Effector CD4-positive, alpha-beta T cell (primary cell): Measurements from ENCODE around the gene HBM. TPM values are rescaled to one million over a fixed set of nuclear protein-coding genes. Genes with fewer than 3 reads are reported as not detected.
"Not testable (repeated sequence)": the region's sequence is repeated elsewhere in the genome, so short reads cannot be mapped to it uniquely, and the experiment has no call there.

Experiments
- DNase-seq: peaks from one replicate; pipeline ENCODE4 v3.0.0-alpha.2; 2020
- total RNA-seq: gene quantifications from one replicate; lab custom pipeline; 2026; lab: John Stamatoyannopoulos, UW

The HBM gene
- not detected for total RNA-seq

DNA sequence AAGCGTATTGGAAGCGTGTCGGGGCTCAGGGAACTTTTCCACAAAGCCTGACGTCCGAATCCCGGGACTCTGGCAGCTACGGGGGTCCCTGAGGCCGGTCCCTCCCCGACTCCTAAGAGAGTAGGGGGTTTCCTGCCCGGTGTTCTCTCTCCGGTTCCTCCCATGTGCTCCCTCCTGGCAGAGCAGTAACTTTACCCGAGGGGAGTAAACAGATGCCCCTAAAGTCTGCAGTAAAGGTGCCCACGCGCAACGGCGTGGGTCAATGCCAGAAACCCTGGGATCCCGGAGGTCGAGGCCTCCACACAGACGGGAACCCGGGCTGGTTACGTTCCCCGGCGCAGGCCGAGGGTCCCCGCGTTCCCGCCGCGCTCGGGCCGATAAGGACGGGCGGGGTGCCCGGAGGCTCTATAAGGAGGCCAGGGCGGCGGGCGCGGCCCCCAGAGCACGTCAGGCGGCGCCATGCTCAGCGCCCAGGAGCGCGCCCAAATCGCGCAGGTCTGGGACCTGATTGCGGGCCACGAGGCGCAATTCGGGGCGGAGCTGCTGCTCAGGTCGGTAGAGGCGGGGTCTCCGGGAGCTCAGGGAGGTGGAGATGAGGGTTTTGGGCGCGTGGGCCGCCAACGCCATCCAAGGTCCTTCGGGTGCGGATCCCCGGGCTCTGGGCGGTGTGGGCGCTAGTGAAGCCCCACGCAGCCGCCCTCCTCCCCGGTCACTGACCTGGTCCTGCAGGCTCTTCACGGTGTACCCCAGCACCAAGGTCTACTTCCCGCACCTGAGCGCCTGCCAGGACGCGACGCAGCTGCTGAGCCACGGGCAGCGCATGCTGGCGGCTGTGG lies at the start of gene HBM:
Gene HBM, plus strand, starts transcription at position 440 of the 836 bp plus-strand sequence. Its CDS starts 20 bp downstream, at position 460.
- DNase-seq, result no peak

- DNase-seq, result no peak
These were observed 49.8 kb upstream of the HBM start for GRCh38 chr16:116015-116414.

DNA sequence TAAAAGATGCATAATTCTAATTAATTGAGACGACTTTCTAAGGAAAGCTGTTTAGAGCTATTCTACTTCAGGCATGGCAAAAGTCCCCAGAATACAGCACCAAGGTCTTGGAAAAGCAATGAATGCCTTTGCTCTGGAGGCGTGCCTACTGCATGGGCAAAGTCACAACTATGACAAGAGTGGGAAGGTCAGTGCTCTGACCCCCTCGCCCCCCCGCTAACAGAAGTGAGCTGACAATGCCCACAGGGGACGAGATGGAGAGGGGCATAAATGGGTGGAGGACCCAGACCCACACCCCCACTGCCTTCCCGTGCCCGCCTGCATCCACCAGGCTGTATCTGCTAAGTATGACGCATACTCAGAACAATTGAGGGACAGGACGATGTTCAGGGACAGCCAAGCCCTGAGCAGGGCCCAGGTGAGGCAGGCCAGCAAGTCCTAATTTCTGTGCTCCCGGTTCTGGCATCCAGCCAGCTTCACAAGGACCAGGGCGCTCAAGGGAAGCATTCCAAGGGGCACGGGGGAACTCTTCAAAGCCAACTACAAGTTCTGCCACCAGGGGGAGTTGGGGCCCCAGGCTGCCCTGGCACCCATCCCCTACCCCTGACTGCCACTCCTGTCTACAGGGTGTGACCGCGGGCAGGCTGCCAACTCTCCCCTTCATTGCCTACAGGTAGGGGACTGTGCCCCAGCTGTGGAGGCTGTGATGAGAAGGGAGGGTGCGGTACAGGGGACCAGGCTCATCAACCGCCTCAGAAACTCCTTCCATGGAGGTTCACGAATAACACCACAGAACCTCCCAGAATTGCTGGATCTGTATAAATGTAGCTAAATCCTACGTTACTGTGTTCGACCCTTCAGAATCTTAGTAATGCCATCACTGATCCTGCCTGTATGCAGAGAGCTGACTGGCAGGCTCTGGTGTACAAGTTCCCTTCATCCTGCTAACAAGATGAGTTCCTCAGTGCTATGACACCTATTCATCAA lies 48.1 kb upstream of the HBM start:
- peak; percentile 52 for DNase-seq

DNA sequence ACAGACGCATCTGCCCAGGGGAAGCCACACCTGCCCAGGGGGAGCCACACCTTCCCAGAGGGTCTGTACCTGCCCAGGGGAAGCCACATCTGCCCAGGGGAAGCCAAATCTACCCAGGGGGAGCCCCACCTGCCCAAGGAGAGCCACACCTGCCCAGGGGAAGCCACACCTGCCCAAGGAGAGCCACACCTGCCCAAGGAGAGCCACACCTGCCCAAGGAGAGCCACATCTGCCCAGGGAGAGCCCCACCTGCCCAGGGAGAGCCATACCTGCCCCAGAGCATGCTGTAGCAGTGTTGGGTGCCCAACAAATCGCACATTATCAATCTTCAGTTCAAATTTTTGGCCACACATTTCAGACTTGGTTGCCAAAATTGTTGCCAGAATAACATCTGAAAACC lies 46.9 kb upstream of the HBM start:
- no peak for DNase-seq

DNA sequence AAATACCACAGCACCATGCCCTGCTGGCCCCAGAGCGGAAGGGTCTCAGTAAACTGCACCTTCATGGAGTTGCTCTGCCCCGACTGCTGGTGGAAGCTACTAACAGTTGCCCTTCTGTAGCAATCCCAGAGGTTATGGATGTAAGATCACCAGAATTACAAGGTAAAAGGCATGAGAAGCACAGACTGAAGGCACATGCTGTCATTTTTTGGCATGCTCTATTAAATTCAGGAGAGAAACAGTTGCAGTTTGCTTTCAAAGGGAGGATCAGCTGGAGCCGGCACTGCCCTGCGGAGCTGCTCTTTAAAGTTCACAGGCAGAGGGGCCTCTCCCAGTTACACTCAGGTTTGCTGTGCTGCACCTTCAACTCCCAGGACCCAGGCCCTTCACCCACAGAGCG lies 46.5 kb upstream of the HBM start:
- DNase-seq, result no peak

GRCh38 chr16:119835-120491 lies 45.8 kb upstream of the HBM start:
- DNase-seq, result no peak

DNA sequence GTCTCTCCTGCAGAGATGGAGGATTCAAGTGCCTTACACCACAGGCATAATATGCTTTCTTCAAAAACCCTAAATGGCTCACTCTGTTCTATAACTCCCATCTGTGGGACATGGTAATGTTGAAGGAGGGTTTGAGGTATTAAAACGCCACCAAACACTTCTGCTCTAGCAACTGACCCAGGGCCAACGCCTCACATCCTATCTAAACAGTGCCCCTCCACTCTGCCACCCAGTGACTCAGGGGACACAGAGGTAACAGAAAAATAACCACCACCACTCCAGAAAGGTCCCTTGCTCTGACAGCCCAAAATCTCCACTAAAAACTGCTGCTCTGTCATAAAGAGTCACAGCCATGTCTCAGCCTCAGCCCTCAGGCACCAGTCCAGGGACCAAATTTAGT lies 45.0 kb upstream of the HBM start:
- no peak for DNase-seq

DNA sequence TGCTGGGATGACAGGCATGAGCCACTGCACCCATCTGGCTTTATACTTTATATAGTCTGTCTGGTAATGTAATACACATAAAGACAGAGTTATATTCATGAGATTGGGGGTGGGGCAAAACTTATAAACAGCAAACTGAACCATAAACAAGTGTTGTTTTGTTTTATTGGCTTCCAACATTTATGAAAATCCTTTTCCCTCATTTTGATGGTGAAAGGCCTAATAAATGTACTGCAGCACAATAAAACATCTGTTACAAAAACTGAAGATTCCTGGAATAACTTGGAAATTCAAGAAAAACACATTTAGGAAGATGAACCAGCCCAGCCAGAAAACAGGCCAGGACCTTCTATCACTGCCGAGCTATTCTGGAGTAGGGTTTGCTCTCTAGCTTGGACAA lies 43.4 kb upstream of the HBM start:
- DNase-seq, result no peak

- not testable (repeated sequence) for DNase-seq
These were observed 42.0 kb upstream of the HBM start for GRCh38 chr16:123558-124350.

DNA sequence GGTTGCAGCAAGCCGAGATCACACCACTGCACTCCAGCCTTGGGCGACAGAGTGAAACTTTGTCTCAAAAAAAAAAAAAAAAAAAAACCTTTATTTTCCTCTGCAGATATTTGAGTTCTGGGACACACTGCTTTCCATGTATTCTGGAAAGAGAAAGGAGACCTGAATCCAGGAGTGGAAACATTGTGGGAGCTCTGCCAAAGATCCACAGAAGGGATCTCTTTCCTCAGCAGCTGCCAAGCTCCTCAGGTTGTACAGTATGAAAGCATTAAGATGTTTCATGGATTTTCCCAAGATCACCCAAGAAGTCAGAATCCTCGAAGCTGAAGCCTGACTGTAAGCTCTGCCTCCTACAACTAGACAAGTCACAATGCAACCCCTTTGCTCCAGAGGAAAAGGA lies 40.8 kb upstream of the HBM start:
- DNase-seq, result no peak

DNA sequence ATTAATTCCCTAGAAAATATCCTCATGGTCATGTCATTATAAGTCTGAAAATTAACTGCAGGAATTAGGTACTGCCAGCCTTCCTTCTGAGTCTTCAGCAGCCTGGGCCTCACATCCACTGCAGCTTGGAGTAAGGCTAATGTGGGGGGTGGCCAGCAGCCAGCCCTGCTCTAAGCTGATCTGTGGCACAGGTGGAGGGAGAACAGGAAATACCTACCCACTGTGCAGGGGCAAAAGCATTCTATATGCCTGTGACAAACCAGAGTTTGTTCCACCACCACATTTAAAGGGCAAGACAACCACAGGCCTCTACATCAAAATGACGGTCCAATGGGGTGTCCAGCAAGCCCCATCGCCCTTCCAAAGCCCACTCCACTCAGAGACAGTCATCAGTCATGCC lies 36.7 kb upstream of the HBM start:
- no peak for DNase-seq

DNA sequence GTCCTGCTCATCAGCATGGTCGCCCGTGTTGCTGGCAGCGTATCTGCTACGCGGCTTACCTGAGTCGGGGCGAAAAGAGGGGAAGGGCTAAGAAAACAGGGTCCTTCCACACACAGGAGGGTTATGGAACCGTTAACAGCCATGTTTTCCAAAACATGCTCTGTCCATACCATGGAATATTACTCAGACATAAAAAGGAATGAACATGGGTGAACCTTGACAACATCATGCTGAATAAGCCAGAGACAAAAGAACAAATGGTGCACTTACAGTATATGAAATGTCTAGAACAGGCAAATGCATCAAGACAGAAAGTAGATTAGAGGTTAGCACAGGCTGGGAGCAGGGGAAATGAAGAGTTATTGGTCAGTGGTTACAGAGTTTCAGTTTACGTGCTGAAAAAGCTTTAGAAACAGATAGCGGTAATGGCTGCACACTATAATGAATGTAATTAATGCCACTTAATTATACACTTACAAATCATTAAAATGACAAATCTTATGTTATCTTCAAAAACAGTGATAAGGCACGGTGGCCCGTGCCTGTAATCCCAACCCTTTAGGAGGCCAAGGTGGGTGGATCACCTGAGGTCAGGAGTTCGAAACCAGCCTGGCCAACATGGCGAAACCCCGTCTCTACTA lies 35.1 kb upstream of the HBM start:
- DNase-seq, result no peak

DNA sequence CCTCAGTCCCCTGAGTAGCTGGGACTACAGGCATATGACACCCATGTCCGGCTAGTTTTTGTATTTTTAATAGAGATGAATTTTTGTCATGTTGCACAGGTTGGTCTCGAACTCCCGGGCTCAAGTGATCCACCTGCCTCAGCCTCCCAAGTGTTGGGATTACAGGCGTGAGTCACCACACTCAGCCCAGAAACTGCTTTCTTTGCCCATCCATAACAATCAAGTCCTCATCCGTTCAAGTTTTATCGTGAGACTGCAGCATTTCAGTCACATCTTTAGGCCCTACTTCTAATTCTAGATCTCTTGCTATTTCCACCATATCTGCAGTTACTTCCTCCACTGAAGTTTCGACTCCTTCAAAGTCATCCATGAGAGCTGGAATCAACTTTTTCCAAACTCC lies 33.7 kb upstream of the HBM start:
- DNase-seq, result no peak

GRCh38 chr16:133716-134115 lies 32.1 kb upstream of the HBM start:
- no peak for DNase-seq

DNA sequence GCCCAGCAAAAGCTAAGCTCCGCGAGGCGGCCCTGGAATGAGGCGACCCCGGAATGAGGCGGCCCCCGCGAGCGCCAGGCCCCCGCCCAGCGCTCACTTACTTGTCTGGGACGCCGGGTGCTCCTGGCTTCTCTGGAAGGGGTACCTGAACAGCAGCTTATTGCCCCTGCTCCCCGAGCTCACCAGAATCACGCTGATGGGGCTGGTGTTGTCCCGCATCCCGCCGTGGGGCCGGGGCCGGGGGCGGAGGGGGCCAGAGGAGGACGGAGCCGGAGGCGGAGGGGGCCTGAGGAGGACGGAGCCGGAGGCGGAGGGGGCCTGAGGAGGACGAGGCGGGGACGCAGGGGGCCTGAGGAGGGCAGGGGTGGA lies 27.7 kb upstream of the HBM start:
- DNase-seq, result peak; percentile 15

GRCh38 chr16:140175-140857 lies 25.5 kb upstream of the HBM start:
- DNase-seq, result no peak

DNA sequence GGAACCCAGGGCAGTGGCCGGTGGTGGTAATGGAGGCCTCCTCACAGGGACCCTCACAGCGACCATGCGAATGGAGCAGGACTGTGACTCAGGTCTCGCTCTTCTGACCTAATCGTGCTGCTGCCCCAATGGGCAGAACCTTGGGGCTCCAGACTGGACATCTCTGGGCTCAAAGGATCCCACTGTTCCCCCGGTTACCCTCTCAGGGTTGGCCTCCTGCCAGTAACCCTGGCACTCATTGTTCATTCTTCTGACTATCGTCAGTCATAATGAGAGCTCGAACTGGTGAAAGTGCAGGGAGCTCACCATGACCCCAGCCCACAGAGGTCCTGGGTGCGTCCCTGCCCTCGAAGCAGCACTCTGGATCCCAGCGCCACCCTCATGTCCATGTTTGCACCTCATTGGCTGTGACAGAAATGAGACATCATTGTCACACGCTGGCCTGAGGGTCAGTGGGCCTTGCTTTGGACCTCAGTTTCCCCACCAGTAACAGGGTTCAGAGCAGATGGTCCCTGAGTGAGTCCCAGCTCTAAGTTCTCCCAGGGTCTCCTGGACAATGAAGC lies 23.3 kb upstream of the HBM start:
- DNase-seq, result no peak

DNA sequence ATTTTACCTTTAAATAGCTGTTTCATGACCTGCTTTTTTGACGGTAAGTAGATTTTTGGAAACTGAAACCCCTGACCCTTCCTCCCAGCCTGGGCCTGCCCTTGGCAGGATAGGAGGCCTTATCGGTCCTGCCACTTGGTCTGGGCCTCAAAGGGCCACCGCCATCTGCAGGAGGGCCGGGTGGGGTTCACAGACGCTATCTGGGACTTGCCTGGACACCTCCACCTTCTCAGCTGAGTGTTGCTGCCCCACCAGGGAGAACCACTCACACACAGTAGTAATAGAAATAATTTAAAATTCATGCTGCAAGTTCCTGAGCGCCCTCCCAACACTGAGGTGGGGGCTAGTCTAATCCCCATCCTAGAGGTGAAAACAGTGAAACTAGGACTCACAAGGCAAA lies 22.7 kb upstream of the HBM start:
- DNase-seq, result no peak

GRCh38 chr16:143456-143855 lies 22.3 kb upstream of the HBM start:
- DNase-seq, result no peak

GRCh38 chr16:144797-145252 lies 21.0 kb upstream of the HBM start:
- no peak for DNase-seq

DNA sequence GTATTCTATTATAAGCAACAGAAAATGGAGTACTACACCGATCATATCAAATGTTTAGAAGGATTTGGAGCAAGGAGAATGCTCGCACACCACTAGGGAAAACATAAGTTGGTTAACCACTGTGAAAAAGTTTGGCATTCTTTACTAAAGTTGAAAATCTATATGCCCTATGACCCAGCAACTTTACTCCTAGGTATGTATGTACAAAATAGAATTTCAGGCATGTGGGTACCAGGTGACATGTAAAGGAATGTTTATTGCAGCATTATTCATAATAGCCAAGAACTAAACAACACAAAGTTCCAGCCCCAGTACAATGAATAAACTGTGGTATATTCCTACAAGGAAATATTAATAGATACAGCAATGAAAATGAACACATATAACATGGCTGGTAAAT lies 19.1 kb upstream of the HBM start:
- no peak for DNase-seq
